ENCODE measurements around the gene SGSM1. TPM values are rescaled to one million over a fixed set of nuclear protein-coding genes. Genes with fewer than 3 reads are reported as not detected.
"Not testable (repeated sequence)": the region's sequence is repeated elsewhere in the genome, so short reads cannot be mapped to it uniquely, and the experiment has no call there.

SGSM1 gene
- total RNA-seq, 1 experiment from 2014 or later: 0.23 TPM

- DNase-seq (ENCODE audit: low spot score): peak; percentile 17
These were observed 29.0 kb downstream of the SGSM1 start for GRCh38 chr22:24834845-24835570.

GRCh38 chr22:24836282-24836681 lies 30.3 kb downstream of the SGSM1 start:
- DNase-seq (ENCODE audit: low spot score): no peak

- DNase-seq (ENCODE audit: low spot score): not testable (repeated sequence)
These were observed 31.5 kb downstream of the SGSM1 start for GRCh38 chr22:24837517-24837916.

GRCh38 chr22:24841261-24841660 lies 35.2 kb downstream of the SGSM1 start:
- no peak for DNase-seq (ENCODE audit: low spot score)

- DNase-seq (ENCODE audit: low spot score): no peak
These were observed 37.0 kb downstream of the SGSM1 start for GRCh38 chr22:24843048-24843447.

GRCh38 chr22:24845041-24845898 lies 39.3 kb downstream of the SGSM1 start:
- DNase-seq (ENCODE audit: low spot score): no peak

GRCh38 chr22:24847490-24847889 lies 41.5 kb downstream of the SGSM1 start:
- no peak for DNase-seq (ENCODE audit: low spot score)

GRCh38 chr22:24848559-24849168 lies 42.7 kb downstream of the SGSM1 start:
- DNase-seq (ENCODE audit: low spot score): no peak

GRCh38 chr22:24855794-24856193 lies 49.8 kb downstream of the SGSM1 start:
- DNase-seq (ENCODE audit: low spot score): no peak

- no peak for DNase-seq (ENCODE audit: low spot score)
These were observed 51.6 kb downstream of the SGSM1 start for GRCh38 chr22:24857576-24857975.

- no peak for DNase-seq (ENCODE audit: low spot score)
These were observed 53.6 kb downstream of the SGSM1 start for GRCh38 chr22:24859587-24859986.

GRCh38 chr22:24865508-24865907 lies 59.5 kb downstream of the SGSM1 start:
- no peak for DNase-seq (ENCODE audit: low spot score)

- no peak for DNase-seq (ENCODE audit: low spot score)
These were observed 61.5 kb downstream of the SGSM1 start for GRCh38 chr22:24867323-24868022.

GRCh38 chr22:24868979-24869378 lies 63.0 kb downstream of the SGSM1 start:
- no peak for DNase-seq (ENCODE audit: low spot score)

- DNase-seq (ENCODE audit: low spot score): no peak
These were observed 65.7 kb downstream of the SGSM1 start for GRCh38 chr22:24871611-24872205.

GRCh38 chr22:24873226-24873625 lies 67.2 kb downstream of the SGSM1 start:
- DNase-seq (ENCODE audit: low spot score): no peak

- DNase-seq (ENCODE audit: low spot score): no peak
These were observed 70.0 kb downstream of the SGSM1 start for GRCh38 chr22:24875862-24876506.

- DNase-seq (ENCODE audit: low spot score): no peak
These were observed 70.7 kb downstream of the SGSM1 start for GRCh38 chr22:24876700-24877099.

GRCh38 chr22:24878969-24879368 lies 73.0 kb downstream of the SGSM1 start:
- DNase-seq (ENCODE audit: low spot score): no peak

GRCh38 chr22:24883432-24883831 lies 77.4 kb downstream of the SGSM1 start:
- DNase-seq (ENCODE audit: low spot score): no peak

- DNase-seq (ENCODE audit: low spot score): no peak
These were observed 81.2 kb downstream of the SGSM1 start for GRCh38 chr22:24887260-24887659.

All from HT-29 (cell line).